ENCODE results near the gene OSBPL2.

OSBPL2 gene

GRCh38 chr20:62262064-62262463, 23.7 kb downstream of the OSBPL2 start:
- no peak for DNase-seq

- DNase-seq = no peak
Observed at GRCh38 chr20:62263396-62263795, 25.1 kb downstream of the OSBPL2 start.

- no peak for DNase-seq
Observed at GRCh38 chr20:62265365-62265764, 27.0 kb downstream of the OSBPL2 start.

- no peak for DNase-seq
Observed at GRCh38 chr20:62266340-62266739, 28.0 kb downstream of the OSBPL2 start.

- DNase-seq = no peak
Observed at GRCh38 chr20:62266851-62267250, 28.5 kb downstream of the OSBPL2 start.

GRCh38 chr20:62267543-62267942, 29.2 kb downstream of the OSBPL2 start:
- no peak for DNase-seq

- no peak for DNase-seq
Observed at GRCh38 chr20:62268228-62268900, 30.0 kb downstream of the OSBPL2 start.

- no peak for DNase-seq
Observed at GRCh38 chr20:62269378-62269777, 31.1 kb downstream of the OSBPL2 start.

- DNase-seq = no peak
Observed at GRCh38 chr20:62269871-62270270, 31.6 kb downstream of the OSBPL2 start.

GRCh38 chr20:62272200-62272599, 33.9 kb downstream of the OSBPL2 start:
- no peak for DNase-seq

- no peak for DNase-seq
Observed at GRCh38 chr20:62273416-62273815, 35.1 kb downstream of the OSBPL2 start.

GRCh38 chr20:62274332-62274950, 36.1 kb downstream of the OSBPL2 start:
- no peak for DNase-seq

GRCh38 chr20:62275219-62275618, 36.9 kb downstream of the OSBPL2 start:
- DNase-seq = no peak

GRCh38 chr20:62276439-62276838, 38.1 kb downstream of the OSBPL2 start:
- no peak for DNase-seq

GRCh38 chr20:62277253-62277652, 38.9 kb downstream of the OSBPL2 start:
- DNase-seq = no peak

GRCh38 chr20:62280303-62280702, 42.0 kb downstream of the OSBPL2 start:
- no peak for DNase-seq

GRCh38 chr20:62281161-62281933, 43.0 kb downstream of the OSBPL2 start:
- no peak for DNase-seq

- DNase-seq = no peak
Observed at GRCh38 chr20:62282103-62282502, 43.8 kb downstream of the OSBPL2 start.

- no peak for DNase-seq
Observed at GRCh38 chr20:62282877-62283503, 44.7 kb downstream of the OSBPL2 start.

GRCh38 chr20:62284448-62284847, 46.1 kb downstream of the OSBPL2 start:
- DNase-seq = no peak

- no peak for DNase-seq
Observed at GRCh38 chr20:62285151-62285550, 46.8 kb downstream of the OSBPL2 start.

GRCh38 chr20:62285722-62286121, 47.4 kb downstream of the OSBPL2 start:
- DNase-seq = no peak

- DNase-seq = no peak
Observed at GRCh38 chr20:62286493-62287064, 48.3 kb downstream of the OSBPL2 start.
